K562 (cell line): ENCODE measurements around the gene ATM. TPM values are rescaled to one million over a fixed set of nuclear protein-coding genes. Genes with fewer than 3 reads are reported as not detected.

Experiments
- ATAC-seq: fragments of 200-7000 bp; cut with Tn5 transposase; 3 replicates; pipeline ENCODE4 v1.9.1; 2020; ENCODE audit warnings: moderate library complexity
- BruUV-seq: library from RNA; stranded (reverse); fragments of 400-500 nt; replicated peaks from 2 replicates; lab custom pipeline; 2021; lab: Mats Ljungman, UMichigan
- CTCF ChIA-PET: fragments of 300-600 bp; formaldehyde crosslinking; extraction: SDS; loops from one replicate; lab custom pipeline; 2021; ENCODE audit warnings: low intra/inter-chr PET ratio; lab: Yijun Ruan, JAX
- POLR2A ChIA-PET: fragments of 300-600, 350-650 bp; sonication (Branson Sonifier 250); formaldehyde crosslinking; extraction: SDS; loops from one replicate; lab custom pipeline; 2021; ENCODE audit warnings: antibody characterized with exemption, inconsistent platforms; lab: Yijun Ruan, JAX
- DNase-seq, 4 experiments: peaks; one replicate each; pipeline versions ENCODE4 v3.0.0 to v3.0.0-alpha.2; 2011 to 2018; ENCODE audit warnings: low spot score in 3 of 4, mixed read lengths in 3 of 4; ENCODE audit errors: extremely low read depth in 1 of 4
- FAIRE-seq: peaks from 2 replicates; lab custom pipeline; 2011; peaks lifted over from hg19 to GRCh38; lab: Jason Lieb, UNC
- H2AFZ ChIP-seq: 2 replicates; pipeline ENCODE4 v1.6.0; 2011; ENCODE audit warnings: low read depth, low read length, control low read depth, inconsistent platforms
- H3K27ac ChIP-seq: fragments of 200-600 bp; 3 replicates; pipeline ENCODE4 v1.8.0; 2011; ENCODE audit warnings: low read depth, mild to moderate bottlenecking, control low read depth, inconsistent platforms, low read length, moderate library complexity, mixed read lengths; ENCODE audit errors: extremely low read depth
- H3K27me3 ChIP-seq, 2 experiments: fragments of 300-600 bp in 1 of 2; 2 replicates in 1 of 2; 3 replicates in 1 of 2; pipeline versions ENCODE4 v1.6.0 to v1.8.0; 2011; ENCODE audit warnings: inconsistent platforms in 2 of 2, low read length in 2 of 2, mild to moderate bottlenecking in 1 of 2, mixed read lengths in 1 of 2, moderate library complexity in 1 of 2; ENCODE audit not compliant: control insufficient read depth in 2 of 2, insufficient read depth in 2 of 2
- H3K36me3 ChIP-seq: fragments of 300-600 bp; 3 replicates; pipeline ENCODE4 v1.8.0; 2011; ENCODE audit warnings: mild to moderate bottlenecking, low read length, inconsistent platforms; ENCODE audit not compliant: control insufficient read depth, insufficient read depth
- H3K4me1 ChIP-seq, 2 experiments: fragments of 200-600 bp in 1 of 2; replicated peaks in 1 of 2; 2 replicates in 1 of 2; 3 replicates in 1 of 2; pipeline versions ENCODE4 v1.5.1 to v1.8.0; 2011; ENCODE audit warnings: inconsistent platforms in 2 of 2, low read length in 2 of 2, mild to moderate bottlenecking in 1 of 2, mixed read lengths in 1 of 2, moderate library complexity in 1 of 2; ENCODE audit not compliant: control insufficient read depth in 2 of 2, insufficient read depth in 2 of 2
- H3K4me2 ChIP-seq: 2 replicates; pipeline ENCODE4 v1.6.1; 2011; ENCODE audit warnings: low read length, control low read depth, inconsistent platforms, mixed read lengths; ENCODE audit not compliant: insufficient read depth
- H3K4me3 ChIP-seq: fragments of 200-600 bp; sonication (generic), shearing (Covaris generic); 2 replicates; pipeline ENCODE4 v1.5.1; 2016; ENCODE audit warnings: control low read depth, inconsistent platforms
- H3K79me2 ChIP-seq: fragments of 200-600 bp; 3 replicates; pipeline ENCODE4 v1.8.0; 2011; ENCODE audit warnings: low read length, inconsistent platforms; ENCODE audit not compliant: control insufficient read depth, insufficient read depth
- H3K9ac ChIP-seq, 2 experiments: 2 replicates each; pipeline versions ENCODE4 v1.6.0 to v1.6.1; 2011; ENCODE audit warnings: low read depth in 2 of 2, low read length in 2 of 2, control low read depth in 1 of 2, inconsistent platforms in 1 of 2, mild to moderate bottlenecking in 1 of 2, mixed read lengths in 1 of 2; ENCODE audit not compliant: insufficient read depth in 1 of 2
- H3K9me1 ChIP-seq: one replicate; pipeline ENCODE4 v1.6.0; 2011; ENCODE audit warnings: inconsistent platforms, mild to moderate bottlenecking, low read length, moderate library complexity; ENCODE audit not compliant: control insufficient read depth, insufficient read depth
- H3K9me3 ChIP-seq: replicated peaks from 2 replicates; pipeline ENCODE4 v1.5.1; 2011; ENCODE audit warnings: low read depth, low read length, inconsistent platforms; ENCODE audit not compliant: control insufficient read depth, insufficient read depth
- H4K20me1 ChIP-seq: replicated peaks from 2 replicates; pipeline ENCODE4 v1.6.1; 2011; ENCODE audit warnings: low read length, inconsistent platforms, mixed read lengths; ENCODE audit not compliant: control insufficient read depth, insufficient read depth
- CBX3 ChIP-seq, 2 experiments: IDR thresholded peaks; 1 replicate in 1 of 2; 2 replicates in 1 of 2; pipeline ENCODE4 v1.6.1; 2012; ENCODE audit warnings: inconsistent platforms in 2 of 2, low read length in 2 of 2, borderline replicate concordance in 1 of 2, control low read depth in 1 of 2
- CBX5 ChIP-seq: IDR thresholded peaks from 2 replicates; pipeline ENCODE4 v1.6.1; 2014; ENCODE audit warnings: low read depth, borderline replicate concordance
- NUFIP1 ChIP-seq: fragments of 450-650 bp; IDR thresholded peaks from 2 replicates; pipeline ENCODE4 v1.6.1; 2018; ENCODE audit not compliant: partially characterized antibody
- POLR2G ChIP-seq: fragments of 200-400 bp; formaldehyde crosslinking; IDR thresholded peaks from 2 replicates; pipeline ENCODE4 v1.6.1; 2017; ENCODE audit warnings: low read depth, mild to moderate bottlenecking, antibody characterized with exemption, low read length, moderate library complexity
- RBFOX2 ChIP-seq: fragments of 200-400 bp; formaldehyde crosslinking; IDR thresholded peaks from 2 replicates; pipeline ENCODE4 v1.6.1; 2017; ENCODE audit warnings: low read depth, mild to moderate bottlenecking, low read length, moderate library complexity
- TRIM28 ChIP-seq: fragments of 450-650 bp; IDR thresholded peaks from 2 replicates; pipeline ENCODE4 v1.6.1; 2017
- ZNF24 ChIP-seq: fragments of 450-650 bp; IDR thresholded peaks from 2 replicates; pipeline ENCODE4 v1.6.1; 2016
- WGBS: fragments of 100-300 bp; shearing (Covaris generic); methylation state at CpG from one replicate; pipeline ENCODE4 v1.1.6; 2016; ENCODE audit warnings: low coverage, mixed read lengths; ENCODE audit not compliant: insufficient coverage; ENCODE audit errors: missing lambda C conversion rate; 5-methylcytosine and 5-hydroxymethylcytosine counted together
- in situ Hi-C: fragments of 300-500 bp; cut with MboI; formaldehyde crosslinking; loops from 4 replicates; pipeline ENCODE4 v1.15.0; 2018; ENCODE audit warnings: inconsistent platforms, mixed read lengths
- intact Hi-C: fragments of 100-400 bp; cut with micrococcal nuclease; formaldehyde crosslinking; loops from 2 replicates; pipeline ENCODE4 v1.14.2; 2022
- polyA plus RNA-seq, 8 experiments: library from polyadenylated mRNA; depleted of rRNA in 4 of 8; stranded (reverse) in 5 of 8; unstranded in 3 of 8; fragments of >200 nt; fragmentation: Nextera tagmentation in 2 of 8; fragmentation: Illumina TruSeq in 1 of 8; extraction: Ambion mirVana in 2 of 8; extraction: Trizol in 1 of 8; gene quantifications; 2 replicates each; pipeline versions ENCODE4 v1.2.1 to v1.2.3, GENCODE V29; 2011 to 2014; ENCODE audit warnings: inconsistent platforms in 1 of 8, missing spikeins in 1 of 8
- total RNA-seq, 7 experiments: library from RNA; depleted of rRNA in 6 of 7; stranded (reverse); fragments of >200 nt in 6 of 7; fragmentation: Illumina TruSeq in 2 of 7; extraction: Trizol in 2 of 7; gene quantifications; 2 replicates each; pipeline versions ENCODE4 v1.2.1 to v1.2.3, GENCODE V29; 2011 to 2021; ENCODE audit warnings: low replicate concordance in 1 of 7
- TF ChIP-seq, protein P1 (sequence below): fragments of 450-650 bp; IDR thresholded peaks from 2 replicates; pipeline ENCODE4 v1.6.1; 2018; ENCODE audit warnings: mild to moderate bottlenecking, low read depth; ENCODE audit not compliant: partially characterized antibody

The ATM gene
- total and polyA plus RNA-seq, 9 of the 15 experiments (the other 6 are each of a cell fraction or from before 2014, with no cell fraction given), result 8.3 to 46.8 (median 26.2) TPM

DNA sequence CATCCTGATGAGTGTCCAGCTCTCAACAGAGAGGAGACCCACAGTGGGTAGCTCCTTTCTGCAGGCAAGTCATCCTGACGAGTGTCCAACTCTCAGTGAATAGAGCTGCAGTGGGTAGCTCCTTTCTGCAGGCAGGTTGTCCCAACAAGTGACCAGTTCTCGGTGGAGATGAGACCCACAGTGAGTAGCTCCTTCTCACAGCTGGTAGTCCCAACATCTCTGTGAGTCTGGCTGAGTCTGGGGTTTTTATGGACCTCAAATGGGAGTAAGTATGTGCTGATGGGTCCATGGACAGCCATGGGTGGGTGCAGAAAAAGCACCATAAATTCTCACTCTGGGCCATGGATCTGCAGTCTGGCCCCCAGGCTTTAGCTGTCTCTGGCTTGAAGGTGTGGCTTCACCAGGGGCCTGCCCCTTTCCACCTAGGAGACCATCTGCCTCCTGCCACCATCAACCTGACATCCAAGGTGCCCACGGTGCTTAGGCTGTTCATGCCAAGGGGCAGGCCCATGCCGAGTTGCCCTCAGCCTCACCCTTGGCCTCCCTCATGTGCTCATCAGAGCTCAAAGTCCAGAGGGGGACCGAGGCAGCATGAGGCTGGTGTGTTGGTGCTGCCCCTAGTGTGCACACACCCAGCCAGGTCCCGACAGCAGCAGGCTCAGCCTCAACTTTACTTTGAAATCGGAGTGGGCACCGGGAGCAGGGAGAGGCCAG is 15.7 kb upstream of the ATM start:
- in situ Hi-C loops (no loop called here), intact Hi-C loops (no loop called here)
- H3K9me1 ChIP-seq, result peaks cover 3% of the 10 kb centered on the region
- H4K20me1 ChIP-seq, result no peaks in the 10 kb centered on the region; the same call in 1 of the 2 replicates
- peaks cover 29% of the 10 kb centered on the region for H3K9me3 ChIP-seq
- no TSS peak for BruUV-seq
- no peak overlapping the region for H3K4me3 ChIP-seq
- TF ChIP-seq CBX3 (IDR thresholded peaks at IDR 0.05; ENCODE audit: borderline replicate concordance in 1 of 2, low read length in 2 of 2), result peak in 1 of 2 experiments; percentile 48; a peak in 1 of 3 replicates
- TF ChIP-seq, protein P1, sequence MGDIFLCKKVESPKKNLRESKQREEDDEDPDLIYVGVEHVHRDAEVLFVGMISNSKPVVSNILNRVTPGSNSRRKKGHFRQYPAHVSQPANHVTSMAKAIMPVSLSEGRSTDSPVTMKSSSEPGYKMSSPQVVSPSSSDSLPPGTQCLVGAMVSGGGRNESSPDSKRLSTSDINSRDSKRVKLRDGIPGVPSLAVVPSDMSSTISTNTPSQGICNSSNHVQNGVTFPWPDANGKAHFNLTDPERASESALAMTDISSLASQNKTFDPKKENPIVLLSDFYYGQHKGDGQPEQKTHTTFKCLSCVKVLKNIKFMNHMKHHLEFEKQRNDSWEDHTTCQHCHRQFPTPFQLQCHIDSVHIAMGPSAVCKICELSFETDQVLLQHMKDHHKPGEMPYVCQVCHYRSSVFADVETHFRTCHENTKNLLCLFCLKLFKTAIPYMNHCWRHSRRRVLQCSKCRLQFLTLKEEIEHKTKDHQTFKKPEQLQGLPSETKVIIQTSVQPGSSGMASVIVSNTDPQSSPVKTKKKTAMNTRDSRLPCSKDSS, result peak; percentile 68
- TF ChIP-seq CBX5, result 0 out of 2 replicates have a peak, but pooled peaks have one; percentile 69
- TF ChIP-seq TRIM28, result peak; percentile 86; the same call in 1 of the 2 replicates
- TF ChIP-seq NUFIP1, result no peak
- no peak for TF ChIP-seq ZNF24
- peak; percentile 47; the same call in 1 of the 2 replicates for TF ChIP-seq RBFOX2
- TF ChIP-seq POLR2G, result peak; percentile 38; the same call in 1 of the 2 replicates
- ATAC-seq, result peak; percentile 16; the same call in 2 of the 3 replicates
- peaks cover 94% of the 10 kb centered on the region for H3K79me2 ChIP-seq
- no peak for DNase-seq
- H3K27me3 ChIP-seq, result no peaks in the 10 kb centered on the region
- H3K4me1 ChIP-seq, result peaks cover 5 to 6% of the 10 kb centered on the region in 2 experiments; a peak in 3 of 5 replicates
- no peak overlapping the region for H3K9ac ChIP-seq
- FAIRE-seq, result no peak
- WGBS, result 87% methylated on average over 8 of the region's 8 CpGs
- CTCF ChIA-PET, result no interaction called here
- peaks cover 94% of the 10 kb centered on the region for H3K36me3 ChIP-seq
- H3K4me2 ChIP-seq, result no peak overlapping the region
- POLR2A ChIA-PET, result interaction anchor here (0.6 to 1.9 kb wide), 4 partner anchors 8 to 433 kb away, joined by 3 to 5 read pairs (median 3); no protein-coding TSS in a partner anchor
- no peak overlapping the region for H2AFZ ChIP-seq
- H3K27ac ChIP-seq, result no peak overlapping the region
